Measurements from ENCODE around the gene PPM1L. TPM values are rescaled to one million over a fixed set of nuclear protein-coding genes. Genes with fewer than 3 reads are reported as not detected.

PPM1L gene
- total RNA-seq, 2 donors from 2014 or later = 23.8 to 47.4 TPM

DNA sequence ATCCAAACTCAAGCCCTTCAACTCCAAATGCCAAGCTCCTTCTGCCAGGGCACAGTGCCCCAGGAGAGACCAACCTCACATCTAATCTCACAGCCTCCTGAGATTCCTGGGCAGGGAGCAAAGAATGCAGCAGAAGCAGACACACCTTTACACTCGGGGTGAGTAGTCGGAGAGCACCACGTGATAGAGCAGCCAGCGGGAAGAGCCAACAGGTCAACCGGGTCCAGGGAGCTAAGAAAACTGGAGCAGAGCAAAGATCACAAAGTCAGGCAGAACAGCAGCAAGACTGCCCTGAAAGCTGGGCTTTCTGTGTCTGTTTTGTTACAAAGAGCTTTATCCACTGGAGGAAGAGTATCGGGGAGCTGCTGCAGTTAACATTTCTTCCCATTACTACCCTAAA is 345.0 kb downstream of the PPM1L start:
- H3K4me1 ChIP-seq = peaks cover 0 to 62% of the 10 kb centered on the region in 2 donors
- no peaks in the 10 kb centered on the region for H3K9me3 ChIP-seq
- no peak for TF ChIP-seq CTCF (IDR thresholded peaks at IDR 0.05)
- H3K27ac ChIP-seq = peak overlapping the region; percentile 75 to 88
- H3K36me3 ChIP-seq = peaks cover 12% of the 10 kb centered on the region
- H3K4me3 ChIP-seq = no peak overlapping the region
- no peak for DNase-seq (ENCODE audit: low spot score)
- no peaks in the 10 kb centered on the region for H3K27me3 ChIP-seq

GRCh38 chr3:161101609-161102008 is 345.6 kb downstream of the PPM1L start:
- no peak overlapping the region for H3K4me3 ChIP-seq
- no peak for DNase-seq (ENCODE audit: low spot score)
- H3K4me1 ChIP-seq = peaks cover 0 to 62% of the 10 kb centered on the region in 2 donors
- H3K36me3 ChIP-seq = peaks cover 12% of the 10 kb centered on the region
- no peaks in the 10 kb centered on the region for H3K9me3 ChIP-seq
- no peak for TF ChIP-seq CTCF (IDR thresholded peaks at IDR 0.05)
- no peaks in the 10 kb centered on the region for H3K27me3 ChIP-seq
- peak overlapping the region; percentile 75 to 88 for H3K27ac ChIP-seq

GRCh38 chr3:161103776-161104385 is 347.9 kb downstream of the PPM1L start:
- Histone ChIP-seq H3K36me3 (peaks cover 9% of the 10 kb centered on the region), H3K4me3 (peak overlapping the region; percentile 70 to 80), H3K9me3 (no peaks in the 10 kb centered on the region), H3K27me3 (no peaks in the 10 kb centered on the region), H3K4me1 (peaks cover 0 to 51% of the 10 kb centered on the region in 2 donors), H3K27ac (peak overlapping the region; percentile 87 to 88)
- no peak for TF ChIP-seq CTCF (IDR thresholded peaks at IDR 0.05)
- DNase-seq (ENCODE audit: low spot score) = no peak

DNA sequence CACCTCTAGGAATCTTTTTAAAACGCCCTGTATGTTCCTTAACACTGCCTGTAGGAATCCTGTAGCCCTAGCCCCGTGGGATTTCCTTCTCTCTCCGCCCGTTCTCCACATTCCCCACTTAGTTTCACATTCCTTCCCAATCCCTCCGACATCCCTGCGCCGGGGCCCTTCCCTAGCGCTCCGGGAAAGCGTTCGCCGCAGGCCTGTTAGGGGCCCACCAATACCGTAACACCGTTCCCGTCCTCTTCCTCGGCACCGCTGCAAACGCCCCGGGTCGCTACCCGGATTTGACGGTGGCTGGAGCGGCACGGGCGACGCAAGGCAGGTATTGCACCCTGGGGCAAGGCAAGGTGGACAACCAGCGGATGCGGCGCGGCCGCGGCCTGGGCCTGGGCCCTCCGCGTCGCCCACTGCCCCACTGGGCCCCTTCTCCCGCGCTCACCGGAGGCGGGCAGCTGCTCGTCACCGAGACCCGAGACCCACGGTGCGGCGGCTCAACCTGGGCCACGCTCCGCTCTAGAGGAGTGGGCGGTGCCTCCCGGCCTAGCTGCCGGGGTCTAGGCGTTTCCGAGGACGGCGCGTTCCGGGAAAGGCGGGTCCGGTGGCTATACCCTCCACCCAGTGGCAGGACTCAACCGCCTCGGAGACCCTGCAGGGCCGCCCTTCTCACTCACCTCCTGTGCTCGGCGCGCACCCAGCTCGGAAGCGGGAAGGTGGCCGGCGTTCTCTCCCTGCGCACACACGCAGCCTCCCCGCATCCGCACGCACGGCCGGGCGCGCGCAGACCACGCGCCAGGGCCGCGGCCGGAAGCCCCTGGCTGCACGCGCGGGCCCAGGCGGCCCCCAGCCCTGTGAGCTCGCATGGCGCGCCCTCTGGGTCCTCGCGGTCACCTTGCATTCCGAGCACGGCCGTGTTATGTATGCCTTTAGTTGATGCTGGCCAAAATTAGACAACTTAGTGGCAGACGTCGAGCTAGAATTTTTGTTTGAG is 348.8 kb downstream of the PPM1L start, which contains the start of gene B3GALNT1:
Gene B3GALNT1, minus strand, starts transcription at position 789 of the 991 bp plus-strand sequence. CDS start 18,595 bp downstream, outside the sequence.
- Histone ChIP-seq H3K9me3 (no peaks in the 10 kb centered on the region), H3K27ac (peak within 1 kb of the TSS; percentile 87 to 88), H3K36me3 (peaks cover 4% of the 10 kb centered on the region), H3K27me3 (no peaks in the 10 kb centered on the region), H3K4me3 (peak within 1 kb of the TSS; percentile 70 to 80), H3K4me1 (peaks cover 0 to 44% of the 10 kb centered on the region in 2 donors)
- no peak for DNase-seq (ENCODE audit: low spot score)
- TF ChIP-seq CTCF (IDR thresholded peaks at IDR 0.05) = peak in 1 of 2 donors; percentile 7

DNA sequence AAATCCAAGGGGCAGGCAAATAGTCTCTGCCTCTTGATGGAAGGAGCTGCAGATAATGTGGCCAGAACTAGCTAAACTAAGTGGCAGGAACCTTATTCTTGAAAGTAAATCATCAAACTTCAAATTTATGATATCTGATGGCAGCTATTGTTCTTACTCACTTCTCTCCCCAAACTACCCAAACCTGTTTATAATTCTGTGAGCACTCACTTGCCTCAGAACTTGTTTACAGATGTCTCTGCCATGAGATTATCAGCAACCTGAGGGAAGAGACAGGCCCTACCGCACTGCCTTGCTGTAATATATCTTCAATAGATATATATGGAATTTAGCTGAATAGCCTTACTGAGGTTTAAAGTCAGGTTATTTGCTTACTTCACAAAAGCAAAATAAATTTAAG is 351.3 kb downstream of the PPM1L start:
- Histone ChIP-seq H3K27me3 (no peaks in the 10 kb centered on the region), H3K4me1 (peaks cover 0 to 25% of the 10 kb centered on the region in 2 donors), H3K27ac (no peak overlapping the region), H3K9me3 (no peaks in the 10 kb centered on the region), H3K4me3 (no peak overlapping the region), H3K36me3 (no peaks in the 10 kb centered on the region)
- no peak for TF ChIP-seq CTCF (IDR thresholded peaks at IDR 0.05)
- no peak for DNase-seq (ENCODE audit: low spot score)

All from right atrium auricular region (tissue), 2 donors.